Astrocyte (in vitro differentiated cells and primary cell): Measurements from ENCODE around the gene EPHB1. TPM values are rescaled to one million over a fixed set of nuclear protein-coding genes. Genes with fewer than 3 reads are reported as not detected.
A peak's percentile ranks its signal among the peaks of the same experiment; 100 is the strongest.

Experiments
- DNase-seq: peaks from one replicate; pipeline ENCODE4 v3.0.0-alpha.2; 2010; ENCODE audit warnings: low read depth
- FAIRE-seq: peaks from 2 replicates; lab custom pipeline; 2011; peaks lifted over from hg19 to GRCh38; lab: Jason Lieb, UNC
- H2AFZ ChIP-seq: 2 replicates; pipeline ENCODE4 v1.6.0; 2012; ENCODE audit warnings: low read depth, low read length, inconsistent platforms
- H3K27ac ChIP-seq: 2 replicates; pipeline ENCODE4 v1.5.1; 2011; ENCODE audit warnings: low read depth, low read length, inconsistent platforms
- H3K27me3 ChIP-seq: 2 replicates; pipeline ENCODE4 v1.6.0; 2011; ENCODE audit warnings: low read length, inconsistent platforms; ENCODE audit not compliant: insufficient read depth
- H3K36me3 ChIP-seq: 2 replicates; pipeline ENCODE4 v1.5.1; 2011; ENCODE audit warnings: low read length, inconsistent platforms; ENCODE audit not compliant: insufficient read depth
- H3K4me1 ChIP-seq: 2 replicates; pipeline ENCODE4 v1.5.1; 2011; ENCODE audit warnings: low read length, inconsistent platforms; ENCODE audit not compliant: insufficient read depth
- H3K4me2 ChIP-seq: 2 replicates; pipeline ENCODE4 v1.6.0; 2012; ENCODE audit warnings: low read length, inconsistent platforms
- H3K4me3 ChIP-seq: 2 replicates; pipeline ENCODE4 v1.5.1; 2011; ENCODE audit warnings: low read depth, mild to moderate bottlenecking, low read length, inconsistent platforms; ENCODE audit not compliant: insufficient read depth
- H3K79me2 ChIP-seq: 2 replicates; pipeline ENCODE4 v1.6.0; 2012; ENCODE audit warnings: mild to moderate bottlenecking, low read length, inconsistent platforms; ENCODE audit not compliant: insufficient read depth
- H3K9ac ChIP-seq: 2 replicates; pipeline ENCODE4 v1.6.0; 2012; ENCODE audit warnings: mild to moderate bottlenecking, low read length, inconsistent platforms
- H3K9me3 ChIP-seq: 2 replicates; pipeline ENCODE4 v1.5.1; 2012; ENCODE audit warnings: low read depth, mild to moderate bottlenecking, low read length, inconsistent platforms; ENCODE audit not compliant: insufficient read depth
- H4K20me1 ChIP-seq: 2 replicates; pipeline ENCODE4 v1.6.0; 2012; ENCODE audit warnings: low read length, inconsistent platforms; ENCODE audit not compliant: insufficient read depth
- H3K27ac Mint-ChIP-seq: one replicate; pipeline ENCODE4 v1.8.0; 2021; ENCODE audit warnings: mild to moderate bottlenecking, mixed read lengths; ENCODE audit not compliant: unreplicated experiment
- H3K27me3 Mint-ChIP-seq: one replicate; pipeline ENCODE4 v1.8.0; 2021; ENCODE audit warnings: low read depth, mixed read lengths; ENCODE audit not compliant: unreplicated experiment
- H3K36me3 Mint-ChIP-seq: one replicate; pipeline ENCODE4 v1.8.0; 2021; ENCODE audit warnings: low read depth, mixed read lengths; ENCODE audit not compliant: unreplicated experiment
- H3K4me1 Mint-ChIP-seq: one replicate; pipeline ENCODE4 v1.8.0; 2021; ENCODE audit warnings: low read depth, mixed read lengths; ENCODE audit not compliant: unreplicated experiment
- H3K4me3 Mint-ChIP-seq: one replicate; pipeline ENCODE4 v1.8.0; 2021; ENCODE audit warnings: mild to moderate bottlenecking, moderate library complexity, mixed read lengths; ENCODE audit not compliant: unreplicated experiment
- H3K9me3 Mint-ChIP-seq: one replicate; pipeline ENCODE4 v1.8.0; 2021; ENCODE audit warnings: mild to moderate bottlenecking, mixed read lengths; ENCODE audit not compliant: unreplicated experiment
- CTCF ChIP-seq: IDR thresholded peaks from 2 replicates; pipeline ENCODE4 v1.5.1; 2011; ENCODE audit warnings: low read depth, mild to moderate bottlenecking, inconsistent platforms, low read length, moderate library complexity; ENCODE audit not compliant: insufficient read depth
- EZH2 ChIP-seq: IDR thresholded peaks from 2 replicates; pipeline ENCODE4 v1.6.1; 2012; ENCODE audit warnings: mild to moderate bottlenecking, low read length, inconsistent platforms; ENCODE audit not compliant: insufficient read depth
- total RNA-seq: library from RNA; stranded (reverse); gene quantifications from 2 replicates; pipeline ENCODE4 v1.2.1, GENCODE V29; 2021

EPHB1 gene
- total RNA-seq, 1 donor from 2014 or later: 4.1 TPM

GRCh38 chr3:134978658-134979057 is 183.6 kb downstream of the EPHB1 start:
- no peak for DNase-seq
- no peaks in the 10 kb centered on the region for H3K9me3 ChIP-seq
- H3K4me3 Mint-ChIP-seq: no peak overlapping the region
- H3K27ac ChIP-seq: no peak overlapping the region
- H4K20me1 ChIP-seq: no peaks in the 10 kb centered on the region
- TF ChIP-seq EZH2: no peak
- TF ChIP-seq CTCF: no peak
- no peaks in the 10 kb centered on the region for H3K36me3 ChIP-seq
- peaks cover 8% of the 10 kb centered on the region for H3K27me3 Mint-ChIP-seq
- H2AFZ ChIP-seq: no peak overlapping the region
- no peak overlapping the region for H3K4me2 ChIP-seq
- no peaks in the 10 kb centered on the region for H3K36me3 Mint-ChIP-seq
- H3K79me2 ChIP-seq: no peaks in the 10 kb centered on the region
- no peaks in the 10 kb centered on the region for H3K27me3 ChIP-seq
- no peaks in the 10 kb centered on the region for H3K4me1 ChIP-seq
- no peaks in the 10 kb centered on the region for H3K4me1 Mint-ChIP-seq
- H3K9me3 Mint-ChIP-seq: peaks cover 3% of the 10 kb centered on the region
- no peak for FAIRE-seq
- H3K9ac ChIP-seq: no peak overlapping the region
- no peak overlapping the region for H3K4me3 ChIP-seq
- H3K27ac Mint-ChIP-seq: no peak overlapping the region

GRCh38 chr3:134985864-134986715 is 191.0 kb downstream of the EPHB1 start:
- Mint-ChIP-seq H3K36me3 (no peaks in the 10 kb centered on the region), H3K27me3 (peaks cover 7% of the 10 kb centered on the region), H3K4me1 (no peaks in the 10 kb centered on the region), H3K4me3 (no peak overlapping the region), H3K27ac (no peak overlapping the region), H3K9me3 (peaks cover 3% of the 10 kb centered on the region)
- no peaks in the 10 kb centered on the region for H3K27me3 ChIP-seq
- H3K4me1 ChIP-seq: no peaks in the 10 kb centered on the region
- H4K20me1 ChIP-seq: no peaks in the 10 kb centered on the region
- TF ChIP-seq CTCF (no peak), EZH2 (no peak)
- no peaks in the 10 kb centered on the region for H3K9me3 ChIP-seq
- no peak overlapping the region for H3K4me3 ChIP-seq
- H2AFZ ChIP-seq: no peak overlapping the region
- no peak overlapping the region for H3K9ac ChIP-seq
- H3K79me2 ChIP-seq: no peaks in the 10 kb centered on the region
- FAIRE-seq (no peak), DNase-seq (peak; percentile 2)
- H3K27ac ChIP-seq: no peak overlapping the region
- H3K36me3 ChIP-seq: no peaks in the 10 kb centered on the region
- H3K4me2 ChIP-seq: no peak overlapping the region

- Mint-ChIP-seq H3K4me3 (no peak overlapping the region), H3K36me3 (no peaks in the 10 kb centered on the region), H3K27me3 (peaks cover 7% of the 10 kb centered on the region), H3K9me3 (peaks cover 3% of the 10 kb centered on the region), H3K4me1 (no peaks in the 10 kb centered on the region), H3K27ac (no peak overlapping the region)
- no peak for TF ChIP-seq CTCF
- no peak for TF ChIP-seq EZH2
- H3K4me2 ChIP-seq: no peak overlapping the region
- H2AFZ ChIP-seq: no peak overlapping the region
- H3K9ac ChIP-seq: no peak overlapping the region
- no peaks in the 10 kb centered on the region for H3K9me3 ChIP-seq
- H3K27me3 ChIP-seq: no peaks in the 10 kb centered on the region
- H3K27ac ChIP-seq: no peak overlapping the region
- no peaks in the 10 kb centered on the region for H4K20me1 ChIP-seq
- FAIRE-seq: no peak
- H3K4me1 ChIP-seq: no peaks in the 10 kb centered on the region
- H3K36me3 ChIP-seq: no peaks in the 10 kb centered on the region
- DNase-seq: peak; percentile 8
- no peak overlapping the region for H3K4me3 ChIP-seq
- no peaks in the 10 kb centered on the region for H3K79me2 ChIP-seq
These were observed 193.6 kb downstream of the EPHB1 start for GRCh38 chr3:134988666-134989065.
